Stimulated activated CD8-positive, alpha-beta memory T cell treated with anti-CD3 and anti-CD28 coated beads, Interleukin-12 subunit alpha, Interleukin-12 subunit beta, amount 100 ng/mL, for 24 hours (primary cell): ENCODE data around the gene LDLRAD4.
"Not testable (repeated sequence)": the region's sequence is repeated elsewhere in the genome, so short reads cannot be mapped to it uniquely, and the experiment has no call there.

Experiments used
- DNase-seq: peaks from one replicate; pipeline ENCODE4 v3.0.0-alpha.2; 2020; ENCODE audit errors: extremely low read depth

Gene LDLRAD4

DNA sequence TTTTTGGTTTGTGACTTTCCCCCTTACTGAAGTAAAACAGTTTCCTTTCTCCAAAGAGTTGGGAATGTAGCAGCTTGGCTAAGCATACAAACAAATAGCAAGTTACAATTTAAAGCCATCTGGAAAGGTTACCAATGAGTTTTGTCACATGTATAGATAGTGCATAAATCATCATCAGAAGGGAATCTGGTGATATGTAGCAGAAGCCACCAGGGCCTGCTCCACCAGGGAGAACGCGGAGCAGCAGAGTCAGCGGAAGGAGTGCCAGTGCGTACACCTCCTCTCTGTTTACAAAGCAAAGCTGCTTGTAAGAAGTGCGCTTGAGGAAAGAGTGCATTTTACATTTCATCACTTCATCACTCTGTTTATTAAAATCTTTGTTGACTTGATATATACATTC lies 267.7 kb downstream of the LDLRAD4 start:
- DNase-seq = no peak

GRCh38 chr18:13486686-13487085 lies 268.1 kb downstream of the LDLRAD4 start:
- DNase-seq = no peak

DNA sequence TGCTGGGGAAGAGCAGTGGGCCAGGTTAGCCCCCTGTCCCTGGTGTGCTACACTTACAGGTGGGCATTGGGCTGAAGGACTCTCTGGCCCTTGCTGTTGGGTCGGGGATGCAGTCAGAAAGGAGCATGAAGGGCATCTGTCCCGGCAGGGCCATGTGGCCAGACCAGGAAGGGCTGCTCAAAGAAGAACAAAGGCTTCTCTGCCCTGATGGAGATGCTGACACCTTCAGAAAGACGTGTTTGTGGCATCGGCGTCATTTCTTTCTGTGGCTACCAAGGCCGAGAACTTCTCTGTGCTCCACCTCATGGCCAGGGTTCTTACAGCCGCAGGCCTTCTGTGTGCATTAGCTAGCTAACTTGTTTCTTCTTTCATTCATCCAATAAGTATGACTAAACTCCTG lies 268.7 kb downstream of the LDLRAD4 start:
- no peak for DNase-seq

- no peak for DNase-seq
Measured at GRCh38 chr18:13488281-13488929, 269.8 kb downstream of the LDLRAD4 start.

- DNase-seq = not testable (repeated sequence)
Measured at GRCh38 chr18:13489303-13489702, 270.7 kb downstream of the LDLRAD4 start.

DNA sequence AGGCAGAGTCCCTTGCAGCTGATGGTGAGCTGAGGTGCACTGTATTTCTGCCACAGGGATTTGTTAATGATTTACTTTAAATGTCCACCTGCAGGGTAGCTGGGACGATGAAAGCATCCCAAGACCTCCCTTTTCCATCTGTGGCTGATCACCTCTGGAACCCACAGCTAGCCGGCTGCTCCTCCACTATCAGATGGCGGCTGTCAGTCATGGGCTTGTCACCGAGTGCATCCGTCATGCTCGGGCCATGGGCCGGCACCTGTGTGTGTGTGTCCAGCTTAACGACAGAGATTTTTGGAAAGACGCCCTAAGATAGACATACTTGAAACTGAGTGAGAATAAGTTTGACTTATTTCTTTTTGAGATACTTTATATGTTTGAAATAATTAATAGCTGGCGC lies 272.6 kb downstream of the LDLRAD4 start:
- no peak for DNase-seq

GRCh38 chr18:13492314-13492713 lies 273.8 kb downstream of the LDLRAD4 start:
- no peak for DNase-seq

- no peak for DNase-seq
Measured at GRCh38 chr18:13493079-13493478, 274.5 kb downstream of the LDLRAD4 start.

GRCh38 chr18:13493725-13494124 lies 275.2 kb downstream of the LDLRAD4 start:
- DNase-seq = no peak

GRCh38 chr18:13494871-13495445 lies 276.4 kb downstream of the LDLRAD4 start:
- DNase-seq = no peak

DNA sequence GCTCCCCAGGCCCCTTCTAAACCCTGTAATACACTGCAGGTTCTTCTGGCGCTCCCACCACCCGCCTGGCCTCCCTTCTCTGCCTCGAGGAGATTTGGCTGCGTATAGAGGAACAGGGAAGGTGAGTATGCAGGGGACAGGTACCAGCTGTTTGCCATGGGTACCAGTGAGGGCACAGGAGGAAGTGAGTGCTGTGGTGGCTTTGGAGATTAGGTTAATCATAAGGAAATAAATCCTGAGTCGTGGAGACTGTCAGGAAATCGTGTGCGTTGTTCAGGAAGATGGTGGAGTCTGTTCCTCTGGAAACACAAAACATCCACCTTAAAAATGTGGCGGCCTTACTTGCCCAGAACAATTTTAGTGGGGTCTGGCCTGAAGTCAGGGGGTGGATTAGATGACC lies 277.4 kb downstream of the LDLRAD4 start:
- no peak for DNase-seq

DNA sequence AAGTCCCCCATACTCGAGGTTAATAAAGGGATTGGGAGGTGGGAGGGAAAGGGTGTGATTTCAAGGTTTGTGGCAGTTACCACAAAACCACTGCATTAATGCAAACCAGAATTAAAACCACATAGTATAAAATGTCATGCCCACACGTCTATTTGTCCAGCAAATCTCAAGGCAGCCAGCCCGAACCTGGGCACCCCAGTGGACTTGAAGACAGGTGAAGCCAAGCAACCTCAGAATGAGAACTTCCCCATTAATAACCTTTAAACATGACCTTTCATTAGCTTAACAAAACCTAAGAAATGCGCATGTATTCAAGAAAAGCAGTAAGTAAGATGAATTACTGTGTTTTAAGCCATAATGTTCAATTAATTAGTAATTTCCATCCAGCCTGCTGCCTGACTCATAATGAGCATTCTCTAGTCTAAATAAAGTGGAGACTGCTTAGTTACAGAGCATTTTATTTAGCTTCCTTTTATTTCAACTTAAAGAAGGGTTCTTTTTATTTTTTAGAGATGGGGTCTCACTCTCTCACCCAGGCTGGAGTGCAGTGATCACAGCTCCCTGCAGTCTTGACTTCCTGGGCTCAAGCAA lies 278.2 kb downstream of the LDLRAD4 start:
- no peak for DNase-seq

- no peak for DNase-seq
Measured at GRCh38 chr18:13499803-13500202, 281.2 kb downstream of the LDLRAD4 start.

GRCh38 chr18:13500227-13500865 lies 281.8 kb downstream of the LDLRAD4 start:
- no peak for DNase-seq

- DNase-seq = no peak
Measured at GRCh38 chr18:13500869-13501542, 282.4 kb downstream of the LDLRAD4 start.

DNA sequence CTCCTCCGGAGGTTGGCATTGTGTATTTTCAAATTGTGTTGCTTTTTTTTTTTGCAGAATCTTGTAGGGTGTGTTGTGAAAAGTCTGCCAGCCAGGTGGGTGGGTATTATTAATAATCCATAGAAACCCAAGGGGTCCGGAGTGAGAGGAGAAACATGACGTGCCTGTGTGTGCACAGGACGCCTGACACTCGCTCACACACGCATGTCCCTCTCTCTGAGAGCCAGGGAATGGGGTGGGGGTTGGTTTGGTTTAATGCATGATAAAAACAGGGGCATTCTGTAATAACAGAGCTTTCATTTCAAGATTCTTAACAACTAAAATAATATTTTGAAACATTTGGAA lies 283.0 kb downstream of the LDLRAD4 start:
- DNase-seq = no peak

- DNase-seq = no peak
Measured at GRCh38 chr18:13501891-13502290, 283.3 kb downstream of the LDLRAD4 start.

- DNase-seq = no peak
Measured at GRCh38 chr18:13502585-13502984, 284.0 kb downstream of the LDLRAD4 start.

- no peak for DNase-seq
Measured at GRCh38 chr18:13503836-13504235, 285.3 kb downstream of the LDLRAD4 start.

- no peak for DNase-seq
Measured at GRCh38 chr18:13505780-13506345, 287.3 kb downstream of the LDLRAD4 start.

DNA sequence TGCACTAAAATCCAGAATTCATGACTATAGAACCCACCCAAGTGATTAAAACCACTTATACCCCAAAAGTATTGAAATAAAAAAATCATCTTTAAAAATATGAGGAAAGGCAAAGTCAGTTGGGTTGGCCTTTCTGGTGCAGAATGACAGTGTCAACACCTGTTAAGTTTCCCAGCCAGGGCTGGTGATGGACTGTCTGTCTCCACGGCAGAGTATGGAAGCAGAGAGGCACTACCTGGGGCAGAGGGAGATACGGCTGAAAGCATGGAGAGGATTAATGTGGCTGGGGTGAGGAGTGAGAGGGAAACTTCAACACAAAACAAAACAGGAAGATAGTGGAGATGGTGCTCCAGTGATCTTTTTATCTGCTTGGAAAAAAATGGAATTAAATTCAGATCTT lies 292.0 kb downstream of the LDLRAD4 start:
- DNase-seq = no peak

DNA sequence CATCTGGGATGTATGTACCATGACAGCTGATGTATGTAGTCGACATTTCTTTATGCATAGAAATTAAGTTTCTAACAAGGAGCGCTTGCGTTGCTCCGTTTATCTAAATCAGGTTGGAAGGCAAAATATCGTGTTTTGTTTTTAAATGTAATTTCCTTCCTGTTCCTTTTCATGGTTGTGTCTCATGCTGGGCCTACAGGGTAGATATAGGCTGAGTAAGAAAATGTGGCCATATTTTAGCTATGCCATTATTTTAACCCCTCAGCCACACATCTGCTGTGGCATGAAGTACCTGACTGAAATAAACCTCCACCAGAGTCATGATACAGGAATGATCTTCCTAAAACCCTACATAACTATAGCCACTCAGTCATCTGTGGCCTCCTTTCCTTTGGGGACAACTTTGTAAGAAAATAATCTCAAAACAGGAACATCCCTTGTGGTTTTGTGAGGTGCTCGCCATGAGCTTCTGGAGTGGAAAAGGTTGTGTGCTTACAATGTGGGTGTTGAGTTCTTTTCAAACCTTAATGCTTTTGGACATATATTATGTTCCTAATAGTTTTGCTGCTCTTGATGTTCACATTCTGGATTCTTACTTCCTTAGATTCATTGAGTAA lies 293.5 kb downstream of the LDLRAD4 start:
- DNase-seq = no peak
